ENCODE data around the gene FGF6.

The FGF6 gene

DNA sequence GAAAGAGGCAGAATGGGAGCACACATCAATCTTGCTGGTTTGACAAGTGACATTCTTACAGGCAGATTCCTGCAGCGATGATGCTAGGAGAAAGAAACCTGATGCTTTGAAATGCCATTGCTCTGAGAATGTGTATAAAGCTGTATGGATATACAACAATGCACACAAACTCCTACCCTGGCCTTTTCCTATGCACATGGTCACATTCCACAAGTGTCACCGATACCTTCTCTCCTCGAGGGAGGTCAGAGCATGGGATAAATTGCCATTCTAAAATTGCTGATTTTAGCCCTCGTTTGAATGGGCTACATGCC lies 11.9 kb downstream of the FGF6 start:
- DNase-seq (ENCODE audit: low read depth, low spot score): no peak
- H3K36me3 ChIP-seq (ENCODE audit: insufficient read depth, low read length): no peaks in the 10 kb centered on the region
- H3K9me3 ChIP-seq (ENCODE audit: low read depth, low read length): no peaks in the 10 kb centered on the region
- TF ChIP-seq FOXP2 (optimal IDR thresholded peaks at IDR 0.05; ENCODE audit: control extremely low read depth, extremely low read length, insufficient read depth) (no peak), POLR2AphosphoS5 (IDR thresholded peaks at IDR 0.05; ENCODE audit: borderline replicate concordance, low read depth, low read length) (no peak), EZH2 (IDR thresholded peaks at IDR 0.05) (no peak)
- H3K4me3 ChIP-seq: no peak overlapping the region
- H3K9ac ChIP-seq (ENCODE audit: insufficient read length): no peak overlapping the region
- H3K27ac ChIP-seq: no peak overlapping the region

DNA sequence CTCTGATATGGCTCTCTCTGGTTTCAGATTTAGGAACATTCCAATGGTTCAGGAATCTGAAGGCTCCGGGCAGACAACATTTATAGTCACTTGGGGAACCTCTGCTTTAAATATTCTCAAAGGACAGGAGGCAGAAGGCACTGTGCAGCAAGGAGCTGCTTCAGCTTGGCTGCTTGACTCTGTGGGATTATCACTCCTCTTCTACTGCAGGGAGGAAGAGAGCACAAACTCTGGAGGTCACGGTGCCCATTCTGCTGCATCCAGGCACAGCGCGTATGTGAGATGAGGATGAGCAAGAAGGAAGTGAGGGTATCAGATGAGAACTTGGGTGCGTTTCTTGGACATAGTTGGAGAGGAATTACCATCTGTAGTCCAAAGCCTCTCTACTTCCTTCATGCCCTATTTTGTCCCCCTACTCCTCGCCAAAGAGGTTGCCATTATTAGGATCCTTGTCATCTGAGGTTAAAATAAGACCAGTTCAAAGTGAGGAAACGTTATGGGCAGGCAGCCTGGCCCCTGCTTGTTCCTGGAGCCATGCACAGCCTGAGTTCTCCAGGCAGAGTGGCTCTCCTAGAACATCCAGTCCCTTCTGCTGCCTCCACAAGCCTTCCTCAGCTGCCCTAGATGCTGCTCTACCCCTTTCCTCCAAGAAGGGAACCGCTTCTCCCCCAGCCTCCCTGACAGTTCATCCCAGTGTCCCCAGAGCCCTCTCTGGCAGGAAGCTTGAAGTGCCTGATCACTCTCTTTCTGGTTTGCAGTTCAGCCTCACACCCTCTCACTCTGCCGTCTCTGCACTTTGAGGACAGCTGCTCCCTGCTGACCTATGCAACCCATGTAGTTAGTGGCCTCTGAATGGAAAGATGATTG lies 12.5 kb downstream of the FGF6 start:
- TF ChIP-seq FOXP2 (optimal IDR thresholded peaks at IDR 0.05; ENCODE audit: control extremely low read depth, extremely low read length, insufficient read depth) (no peak), EZH2 (IDR thresholded peaks at IDR 0.05) (no peak), POLR2AphosphoS5 (IDR thresholded peaks at IDR 0.05; ENCODE audit: borderline replicate concordance, low read depth, low read length) (no peak)
- no peaks in the 10 kb centered on the region for H3K36me3 ChIP-seq (ENCODE audit: insufficient read depth, low read length)
- no peaks in the 10 kb centered on the region for H3K9me3 ChIP-seq (ENCODE audit: low read depth, low read length)
- H3K9ac ChIP-seq (ENCODE audit: insufficient read length): no peak overlapping the region
- DNase-seq (ENCODE audit: low read depth, low spot score): no peak
- no peak overlapping the region for H3K27ac ChIP-seq
- H3K4me3 ChIP-seq: no peak overlapping the region

DNA sequence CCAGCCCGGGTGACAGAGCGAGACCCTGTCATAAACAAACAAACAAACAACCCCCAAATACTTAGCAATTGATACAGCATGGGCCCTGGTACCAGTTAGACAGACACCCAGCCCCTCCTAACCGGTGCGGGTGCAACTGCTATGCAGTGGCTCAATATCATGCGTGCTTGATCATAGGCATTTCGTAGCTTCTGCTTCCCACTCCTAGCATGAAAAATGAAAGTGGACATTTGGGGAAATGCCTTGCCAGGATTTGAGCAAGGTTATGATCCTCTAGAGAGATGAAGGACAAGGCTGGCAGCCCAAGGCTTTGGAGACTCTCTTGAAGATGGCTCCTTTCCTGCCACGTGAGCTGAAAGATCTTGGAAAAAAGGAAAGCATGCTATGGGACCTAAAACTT lies 13.7 kb downstream of the FGF6 start:
- no peaks in the 10 kb centered on the region for H3K9me3 ChIP-seq (ENCODE audit: low read depth, low read length)
- H3K4me3 ChIP-seq: no peak overlapping the region
- H3K27ac ChIP-seq: no peak overlapping the region
- H3K36me3 ChIP-seq (ENCODE audit: insufficient read depth, low read length): no peaks in the 10 kb centered on the region
- DNase-seq (ENCODE audit: low read depth, low spot score): no peak
- no peak overlapping the region for H3K9ac ChIP-seq (ENCODE audit: insufficient read length)
- TF ChIP-seq EZH2 (IDR thresholded peaks at IDR 0.05) (no peak), FOXP2 (optimal IDR thresholded peaks at IDR 0.05; ENCODE audit: control extremely low read depth, extremely low read length, insufficient read depth) (no peak), POLR2AphosphoS5 (IDR thresholded peaks at IDR 0.05; ENCODE audit: borderline replicate concordance, low read depth, low read length) (no peak)

DNA sequence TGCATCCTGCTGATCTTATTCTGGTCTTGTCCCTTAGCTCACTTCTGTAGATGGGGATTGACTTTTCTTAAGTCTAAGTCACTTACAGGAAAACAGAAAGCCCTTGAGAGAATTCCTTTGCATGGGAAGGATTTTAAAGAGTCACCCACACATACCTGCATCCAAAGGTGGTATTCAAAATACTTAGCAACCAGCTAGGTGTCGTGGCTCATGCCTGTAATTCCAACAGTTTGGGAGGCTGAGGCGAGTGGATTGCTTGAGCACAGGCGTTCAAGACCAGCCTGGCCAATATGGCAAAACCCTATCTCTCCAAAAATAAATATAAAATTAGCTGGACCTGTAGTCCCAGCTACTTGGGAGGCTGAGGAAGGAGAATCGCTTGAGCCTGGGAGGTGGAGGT lies 14.2 kb downstream of the FGF6 start:
- H3K36me3 ChIP-seq (ENCODE audit: insufficient read depth, low read length): no peaks in the 10 kb centered on the region
- DNase-seq (ENCODE audit: low read depth, low spot score): no peak
- TF ChIP-seq POLR2AphosphoS5 (IDR thresholded peaks at IDR 0.05; ENCODE audit: borderline replicate concordance, low read depth, low read length) (no peak), FOXP2 (optimal IDR thresholded peaks at IDR 0.05; ENCODE audit: control extremely low read depth, extremely low read length, insufficient read depth) (no peak), EZH2 (IDR thresholded peaks at IDR 0.05) (no peak)
- H3K9ac ChIP-seq (ENCODE audit: insufficient read length): no peak overlapping the region
- H3K9me3 ChIP-seq (ENCODE audit: low read depth, low read length): no peaks in the 10 kb centered on the region
- no peak overlapping the region for H3K4me3 ChIP-seq
- H3K27ac ChIP-seq: no peak overlapping the region

DNA sequence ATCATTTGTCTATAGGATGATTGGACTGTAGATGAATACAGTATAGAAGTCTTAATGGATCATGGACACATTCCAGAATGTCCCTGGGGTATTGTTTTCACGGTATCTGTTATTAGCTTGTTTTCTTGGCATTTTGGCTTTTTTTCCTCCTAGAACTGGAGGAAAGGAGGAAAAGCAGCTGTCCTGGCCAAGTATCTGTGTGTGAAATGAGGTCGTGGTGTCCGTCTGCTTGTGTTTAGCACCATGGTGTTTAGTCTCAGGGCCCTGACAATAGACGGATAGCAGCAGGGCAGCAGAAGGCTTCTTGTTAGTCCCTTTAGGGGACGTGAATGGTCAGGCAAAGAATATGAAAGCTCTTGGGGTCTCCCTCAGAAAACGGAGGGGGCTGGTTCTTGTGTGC lies 21.2 kb downstream of the FGF6 start:
- Histone ChIP-seq H3K4me3 (no peak overlapping the region), H3K36me3 (ENCODE audit: insufficient read depth, low read length) (no peaks in the 10 kb centered on the region), H3K27ac (no peak overlapping the region), H3K9ac (ENCODE audit: insufficient read length) (no peak overlapping the region), H3K9me3 (ENCODE audit: low read depth, low read length) (no peaks in the 10 kb centered on the region)
- TF ChIP-seq POLR2AphosphoS5 (IDR thresholded peaks at IDR 0.05; ENCODE audit: borderline replicate concordance, low read depth, low read length) (no peak), FOXP2 (optimal IDR thresholded peaks at IDR 0.05; ENCODE audit: control extremely low read depth, extremely low read length, insufficient read depth) (no peak), EZH2 (IDR thresholded peaks at IDR 0.05) (no peak)
- DNase-seq (ENCODE audit: low read depth, low spot score): no peak

DNA sequence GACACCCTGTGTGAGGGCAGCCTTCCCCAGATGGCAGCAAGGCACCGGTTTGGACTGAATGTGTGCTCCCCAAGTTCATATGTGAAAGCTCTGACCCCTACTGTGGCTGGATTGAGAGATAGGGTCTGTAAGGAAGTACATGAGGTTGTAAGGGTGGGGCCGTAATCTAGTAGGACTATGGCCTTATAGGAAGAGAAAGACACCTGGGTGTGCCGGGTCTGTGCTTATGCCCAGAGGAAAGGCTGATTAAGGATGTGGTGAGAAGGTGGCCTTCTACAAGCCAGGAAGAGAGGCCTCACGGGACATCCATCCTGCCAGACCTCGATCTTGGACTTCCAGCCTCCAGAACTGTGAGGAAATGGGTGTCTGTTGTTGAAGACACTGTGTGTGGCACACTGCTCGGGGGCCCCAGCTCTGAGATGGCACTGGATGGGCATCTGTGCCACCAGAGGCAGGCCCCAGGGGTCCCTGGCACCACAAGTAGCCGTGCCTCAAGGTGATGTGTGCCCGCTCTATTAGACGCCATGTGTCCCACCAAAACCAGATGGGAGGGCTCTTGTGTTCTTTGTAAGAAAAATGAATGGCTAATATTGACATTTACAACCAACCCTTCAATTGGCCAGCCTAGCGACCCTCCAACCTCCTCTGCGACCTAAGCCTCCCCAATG lies 22.0 kb downstream of the FGF6 start:
- Histone ChIP-seq H3K4me3 (no peak overlapping the region), H3K9me3 (ENCODE audit: low read depth, low read length) (no peaks in the 10 kb centered on the region), H3K27ac (no peak overlapping the region), H3K9ac (ENCODE audit: insufficient read length) (no peak overlapping the region), H3K36me3 (ENCODE audit: insufficient read depth, low read length) (no peaks in the 10 kb centered on the region)
- DNase-seq (ENCODE audit: low read depth, low spot score): no peak
- TF ChIP-seq EZH2 (IDR thresholded peaks at IDR 0.05): no peak
- TF ChIP-seq POLR2AphosphoS5 (IDR thresholded peaks at IDR 0.05; ENCODE audit: borderline replicate concordance, low read depth, low read length): no peak
- no peak for TF ChIP-seq FOXP2 (optimal IDR thresholded peaks at IDR 0.05; ENCODE audit: control extremely low read depth, extremely low read length, insufficient read depth)

DNA sequence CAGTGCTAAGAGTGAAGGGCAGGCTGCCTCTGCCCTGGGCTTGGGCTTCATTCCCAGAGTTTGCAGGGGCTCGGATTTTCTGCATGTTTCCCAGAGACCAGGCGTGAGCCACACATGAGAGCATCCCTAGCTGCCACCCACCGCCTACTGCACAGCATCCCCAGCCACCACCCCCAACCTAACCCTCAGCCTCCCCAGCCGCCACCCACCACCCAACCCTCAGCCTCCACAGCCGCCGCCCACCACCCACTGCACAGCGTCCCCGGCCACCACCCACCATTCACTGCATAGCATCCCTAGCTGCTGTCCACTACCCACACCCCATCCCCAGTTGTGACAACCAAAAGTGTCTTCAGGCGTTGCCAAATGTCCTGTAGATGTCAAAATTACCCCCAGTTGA lies 22.6 kb downstream of the FGF6 start:
- no peaks in the 10 kb centered on the region for H3K9me3 ChIP-seq (ENCODE audit: low read depth, low read length)
- H3K4me3 ChIP-seq: no peak overlapping the region
- no peak overlapping the region for H3K27ac ChIP-seq
- H3K36me3 ChIP-seq (ENCODE audit: insufficient read depth, low read length): no peaks in the 10 kb centered on the region
- TF ChIP-seq POLR2AphosphoS5 (IDR thresholded peaks at IDR 0.05; ENCODE audit: borderline replicate concordance, low read depth, low read length) (no peak), FOXP2 (optimal IDR thresholded peaks at IDR 0.05; ENCODE audit: control extremely low read depth, extremely low read length, insufficient read depth) (no peak), EZH2 (IDR thresholded peaks at IDR 0.05) (no peak)
- DNase-seq (ENCODE audit: low read depth, low spot score): no peak
- H3K9ac ChIP-seq (ENCODE audit: insufficient read length): no peak overlapping the region

DNA sequence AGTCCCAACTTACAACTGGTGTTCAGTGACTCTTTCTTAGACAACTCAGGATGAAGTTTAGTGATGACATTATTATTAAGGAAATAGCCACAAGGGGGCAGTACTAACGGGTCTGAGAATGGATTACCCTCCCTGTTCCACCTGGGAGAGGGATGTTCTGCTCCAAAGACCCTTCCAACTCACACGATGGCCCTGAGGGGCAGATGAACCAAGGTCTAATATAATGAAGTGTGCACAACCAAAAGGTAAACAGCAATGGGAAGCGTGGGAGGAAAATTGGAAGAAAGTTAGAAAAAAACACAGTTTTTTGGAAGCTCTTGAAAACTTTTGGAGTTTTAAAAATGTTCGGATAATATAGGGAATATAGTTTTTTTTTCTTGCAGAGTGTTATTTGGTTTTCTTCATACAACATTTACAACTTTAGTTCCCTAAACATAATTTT lies 24.0 kb downstream of the FGF6 start:
- no peak overlapping the region for H3K9ac ChIP-seq (ENCODE audit: insufficient read length)
- no peak overlapping the region for H3K27ac ChIP-seq
- TF ChIP-seq POLR2AphosphoS5 (IDR thresholded peaks at IDR 0.05; ENCODE audit: borderline replicate concordance, low read depth, low read length): no peak
- no peak for TF ChIP-seq FOXP2 (optimal IDR thresholded peaks at IDR 0.05; ENCODE audit: control extremely low read depth, extremely low read length, insufficient read depth)
- TF ChIP-seq EZH2 (IDR thresholded peaks at IDR 0.05): no peak
- H3K4me3 ChIP-seq: no peak overlapping the region
- no peak for DNase-seq (ENCODE audit: low read depth, low spot score)
- H3K36me3 ChIP-seq (ENCODE audit: insufficient read depth, low read length): no peaks in the 10 kb centered on the region
- no peaks in the 10 kb centered on the region for H3K9me3 ChIP-seq (ENCODE audit: low read depth, low read length)
